Uterus (tissue), 4 donors: ENCODE measurements around the gene ZNF146. TPM values are rescaled to one million over a fixed set of nuclear protein-coding genes. Genes with fewer than 3 reads are reported as not detected.
"Not testable (repeated sequence)": the region's sequence is repeated elsewhere in the genome, so short reads cannot be mapped to it uniquely, and the experiment has no call there.

Experiments used
- DNase-seq, 2 donors: peaks; one replicate each; pipeline ENCODE4 v3.0.0-alpha.2; 2019 to 2020
- H3K27ac ChIP-seq, 2 donors: fragments of 200-600 bp; sonication (generic); 1 replicate in 1 of 2; 2 replicates in 1 of 2; pipeline ENCODE4 v1.5.1; 2016 to 2018
- H3K27me3 ChIP-seq, 2 donors: fragments of 200-600 bp; sonication (generic); one replicate each; pipeline ENCODE4 v1.5.1; 2018 to 2019; ENCODE audit warnings: control low read depth in 1 of 2
- H3K36me3 ChIP-seq, 2 donors: fragments of 200-600 bp; sonication (generic); one replicate each; pipeline ENCODE4 v1.5.1; 2019; ENCODE audit warnings: control low read depth in 1 of 2
- H3K4me1 ChIP-seq, 2 donors: fragments of 200-600 bp; sonication (generic); one replicate each; pipeline ENCODE4 v1.5.1; 2018 to 2019; ENCODE audit warnings: control low read depth in 1 of 2
- H3K4me3 ChIP-seq, 2 donors: fragments of 200-600 bp; sonication (generic); 1 replicate in 1 of 2; 2 replicates in 1 of 2; pipeline ENCODE4 v1.5.1; 2018 to 2019; ENCODE audit warnings: mild to moderate bottlenecking in 1 of 2
- H3K9me3 ChIP-seq, 2 donors: fragments of 200-600 bp; sonication (generic); one replicate each; pipeline ENCODE4 v1.5.1; 2019; ENCODE audit warnings: control low read depth in 1 of 2
- POLR2A ChIP-seq, 2 donors: fragments of 450-650 bp; IDR thresholded peaks; one replicate each; pipeline ENCODE4 v1.6.1; 2016; ENCODE audit warnings: antibody characterized with exemption in 2 of 2, mild to moderate bottlenecking in 1 of 2, moderate library complexity in 1 of 2
- intact Hi-C: fragments of 100-400 bp; cut with DNase I; formaldehyde crosslinking; loops from one replicate; pipeline ENCODE4 v1.15.1; 2023; ENCODE audit warnings: low total_unique reads
- total RNA-seq, 4 donors: library from RNA; depleted of rRNA in 3 of 4; stranded (reverse); fragments of >200 nt in 3 of 4; gene quantifications; one replicate each; pipeline versions ENCODE4 v1.1.0 to v1.2.4, GENCODE V29; 2014 to 2023
- TF ChIP-seq, protein P1 (sequence below), 4 experiments: fragments of 200-600 bp in 2 of 4; fragments of 450-650 bp in 2 of 4; sonication (generic) in 2 of 4; IDR thresholded peaks; one replicate each; pipeline ENCODE4 v1.5.1; 2016 to 2019; ENCODE audit warnings: antibody characterized with exemption in 4 of 4, mild to moderate bottlenecking in 2 of 4, moderate library complexity in 1 of 4
- donor health status: DM: yes; HTN: yes; CAD: no.

ZNF146 gene
- total RNA-seq, 4 donors from 2014 or later: 54.7 to 238 (median 84.2) TPM

DNA sequence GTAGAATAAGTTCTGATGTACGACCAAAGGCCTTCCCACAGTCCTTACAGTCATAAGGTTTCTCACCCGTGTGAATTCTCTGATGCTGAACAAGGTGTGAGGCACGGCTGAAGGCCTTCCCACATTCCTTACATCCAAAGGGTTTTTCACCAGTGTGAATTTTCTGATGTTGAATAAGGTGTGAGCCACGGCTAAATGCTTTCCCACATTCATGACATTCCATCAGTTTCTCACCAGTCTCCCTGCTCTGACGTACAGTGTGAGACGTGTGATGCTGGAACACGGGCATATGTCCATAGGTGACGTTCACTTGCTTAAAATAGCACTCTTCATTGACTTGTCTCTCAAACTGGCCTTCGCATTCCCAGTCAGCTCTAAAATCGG lies 31.7 kb upstream of the ZNF146 start:
- intact Hi-C loops: no loop called here
- H3K27ac ChIP-seq: no peak overlapping the region
- TF ChIP-seq, protein P1, sequence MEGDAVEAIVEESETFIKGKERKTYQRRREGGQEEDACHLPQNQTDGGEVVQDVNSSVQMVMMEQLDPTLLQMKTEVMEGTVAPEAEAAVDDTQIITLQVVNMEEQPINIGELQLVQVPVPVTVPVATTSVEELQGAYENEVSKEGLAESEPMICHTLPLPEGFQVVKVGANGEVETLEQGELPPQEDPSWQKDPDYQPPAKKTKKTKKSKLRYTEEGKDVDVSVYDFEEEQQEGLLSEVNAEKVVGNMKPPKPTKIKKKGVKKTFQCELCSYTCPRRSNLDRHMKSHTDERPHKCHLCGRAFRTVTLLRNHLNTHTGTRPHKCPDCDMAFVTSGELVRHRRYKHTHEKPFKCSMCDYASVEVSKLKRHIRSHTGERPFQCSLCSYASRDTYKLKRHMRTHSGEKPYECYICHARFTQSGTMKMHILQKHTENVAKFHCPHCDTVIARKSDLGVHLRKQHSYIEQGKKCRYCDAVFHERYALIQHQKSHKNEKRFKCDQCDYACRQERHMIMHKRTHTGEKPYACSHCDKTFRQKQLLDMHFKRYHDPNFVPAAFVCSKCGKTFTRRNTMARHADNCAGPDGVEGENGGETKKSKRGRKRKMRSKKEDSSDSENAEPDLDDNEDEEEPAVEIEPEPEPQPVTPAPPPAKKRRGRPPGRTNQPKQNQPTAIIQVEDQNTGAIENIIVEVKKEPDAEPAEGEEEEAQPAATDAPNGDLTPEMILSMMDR (IDR thresholded peaks at IDR 0.05): no peak
- no peak for TF ChIP-seq POLR2A (IDR thresholded peaks at IDR 0.05)
- no peaks in the 10 kb centered on the region for H3K4me1 ChIP-seq
- no peaks in the 10 kb centered on the region for H3K36me3 ChIP-seq
- no peaks in the 10 kb centered on the region for H3K27me3 ChIP-seq
- H3K9me3 ChIP-seq: no peaks in the 10 kb centered on the region
- H3K4me3 ChIP-seq: no peak overlapping the region
- no peak for DNase-seq

DNA sequence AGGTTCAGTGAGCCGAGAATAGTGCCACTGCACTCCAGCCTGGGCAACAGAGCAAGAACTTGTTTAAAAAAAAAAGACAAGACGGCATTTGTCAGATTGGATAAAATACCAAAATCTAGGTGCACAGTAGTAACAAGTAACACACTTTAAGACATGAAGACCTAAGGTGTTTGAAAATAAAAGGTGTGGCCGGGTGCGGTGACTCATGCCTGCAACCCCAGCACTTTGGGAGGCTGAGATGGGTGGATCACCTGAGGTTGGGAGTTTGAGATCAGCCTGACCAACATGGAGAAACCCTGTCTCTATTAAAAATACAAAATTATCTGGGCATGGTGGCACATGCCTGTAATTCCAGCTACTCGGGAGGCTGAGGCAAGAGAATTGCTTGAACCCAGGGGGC lies 28.2 kb upstream of the ZNF146 start:
- DNase-seq, H3K27me3 ChIP-seq, intact Hi-C loops, H3K36me3 ChIP-seq, H3K4me3 ChIP-seq, H3K9me3 ChIP-seq, H3K4me1 ChIP-seq, H3K27ac ChIP-seq: not testable (repeated sequence)

DNA sequence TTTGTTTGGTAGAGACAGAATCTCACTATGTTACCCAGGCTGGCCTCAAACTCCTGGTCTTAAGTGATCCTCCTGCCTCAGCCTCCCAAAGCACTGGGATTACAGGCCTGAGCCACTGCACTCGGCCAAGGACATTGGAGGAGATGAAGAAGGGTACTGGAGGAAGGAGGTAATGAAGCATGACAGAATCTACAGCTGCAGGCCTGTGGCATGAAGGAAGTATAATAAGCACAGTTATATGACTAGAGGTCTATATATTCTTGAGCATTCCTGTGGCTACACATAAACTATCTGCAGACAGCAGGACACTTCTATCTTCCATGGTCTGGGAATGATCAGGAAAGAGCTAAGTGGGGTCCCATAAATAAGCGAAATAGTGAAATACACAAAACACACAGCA lies 18.7 kb upstream of the ZNF146 start:
- Histone ChIP-seq H3K4me3 (no peak overlapping the region), H3K9me3 (no peaks in the 10 kb centered on the region), H3K36me3 (no peaks in the 10 kb centered on the region), H3K27ac (no peak overlapping the region), H3K27me3 (no peaks in the 10 kb centered on the region), H3K4me1 (no peaks in the 10 kb centered on the region)
- DNase-seq: no peak
- intact Hi-C loops: no loop called here
- TF ChIP-seq, protein P1 (IDR thresholded peaks at IDR 0.05): no peak
- TF ChIP-seq POLR2A (IDR thresholded peaks at IDR 0.05): no peak

DNA sequence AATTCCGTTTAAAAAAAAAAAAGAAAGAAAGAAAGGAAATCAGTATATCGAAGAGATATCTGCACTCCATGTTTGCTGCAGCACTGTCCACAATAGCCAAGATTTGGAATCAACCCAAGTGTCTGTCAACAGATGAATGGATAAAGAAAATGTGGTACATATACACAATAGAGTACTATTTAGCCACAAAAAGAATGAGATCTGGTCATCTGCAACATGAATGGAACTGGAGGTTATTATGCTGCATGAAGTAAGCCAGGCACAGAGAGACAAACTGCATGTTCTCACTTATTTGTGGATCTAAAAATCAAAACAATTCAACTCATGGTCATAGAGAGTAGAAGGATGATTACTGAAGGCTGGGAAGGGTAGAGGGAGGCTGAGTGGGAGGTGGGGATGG lies 16.8 kb upstream of the ZNF146 start:
- H3K4me3 ChIP-seq: no peak overlapping the region
- no peaks in the 10 kb centered on the region for H3K27me3 ChIP-seq
- no peaks in the 10 kb centered on the region for H3K4me1 ChIP-seq
- DNase-seq: no peak
- intact Hi-C loops: no loop called here
- TF ChIP-seq, protein P1 (IDR thresholded peaks at IDR 0.05): no peak
- no peak for TF ChIP-seq POLR2A (IDR thresholded peaks at IDR 0.05)
- no peak overlapping the region for H3K27ac ChIP-seq
- no peaks in the 10 kb centered on the region for H3K9me3 ChIP-seq
- no peaks in the 10 kb centered on the region for H3K36me3 ChIP-seq

DNA sequence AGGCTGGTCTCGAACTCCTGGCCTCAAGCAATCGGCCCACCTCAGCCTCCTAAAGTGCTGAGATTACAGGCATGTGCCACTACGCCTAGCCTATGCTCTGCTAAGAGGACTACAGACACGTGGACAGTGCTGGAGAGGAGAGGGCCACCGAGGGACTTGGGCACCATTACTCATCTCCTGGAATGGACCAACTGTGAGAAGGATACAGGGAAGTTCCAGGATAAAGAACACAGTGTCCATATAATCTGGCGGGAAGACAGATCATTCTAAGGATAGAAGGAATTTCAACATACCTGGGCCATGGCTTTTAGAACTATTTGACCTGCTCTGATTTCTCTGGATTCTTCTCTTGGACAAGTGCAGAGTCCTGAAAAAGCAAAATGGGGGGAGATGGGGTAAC lies 13.2 kb upstream of the ZNF146 start:
- H3K36me3 ChIP-seq: no peaks in the 10 kb centered on the region
- H3K27ac ChIP-seq: no peak overlapping the region
- no peak for TF ChIP-seq POLR2A (IDR thresholded peaks at IDR 0.05)
- TF ChIP-seq, protein P1 (IDR thresholded peaks at IDR 0.05): no peak
- H3K4me1 ChIP-seq: no peaks in the 10 kb centered on the region
- intact Hi-C loops: no loop called here
- H3K4me3 ChIP-seq: no peak overlapping the region
- DNase-seq: no peak
- no peaks in the 10 kb centered on the region for H3K9me3 ChIP-seq
- H3K27me3 ChIP-seq: no peaks in the 10 kb centered on the region

DNA sequence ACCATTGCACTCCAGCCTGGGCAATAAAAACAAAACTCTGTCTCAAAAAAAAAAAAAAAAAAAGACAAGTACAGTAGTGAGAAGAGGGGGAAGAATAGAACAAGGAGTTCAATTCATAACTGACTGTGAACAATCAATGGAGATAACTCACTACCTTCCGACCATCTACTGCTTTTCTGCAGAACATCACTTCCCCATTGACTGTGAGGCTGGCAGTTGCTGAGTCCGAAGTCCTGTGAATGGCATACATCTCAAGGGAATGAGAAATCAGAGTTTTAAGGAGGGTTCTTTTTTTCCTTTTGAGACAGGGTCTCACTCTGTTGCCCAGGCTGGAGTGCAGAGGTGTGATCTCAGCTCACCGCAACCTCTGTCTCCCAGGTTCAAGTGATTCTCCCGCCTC lies 11.6 kb upstream of the ZNF146 start:
- H3K4me1 ChIP-seq: no peaks in the 10 kb centered on the region
- DNase-seq: no peak
- intact Hi-C loops: no loop called here
- H3K36me3 ChIP-seq: no peaks in the 10 kb centered on the region
- no peak overlapping the region for H3K27ac ChIP-seq
- no peak overlapping the region for H3K4me3 ChIP-seq
- no peak for TF ChIP-seq POLR2A (IDR thresholded peaks at IDR 0.05)
- TF ChIP-seq, protein P1 (IDR thresholded peaks at IDR 0.05): no peak
- no peaks in the 10 kb centered on the region for H3K9me3 ChIP-seq
- no peaks in the 10 kb centered on the region for H3K27me3 ChIP-seq
